ENCODE results near the gene COX8C. TPM values are rescaled to one million over a fixed set of nuclear protein-coding genes. Genes with fewer than 3 reads are reported as not detected.

The COX8C gene
- total RNA-seq, 1 donor from 2014 or later = not detected

- no peak for TF ChIP-seq CTCF (IDR thresholded peaks at IDR 0.05; ENCODE audit: unreplicated experiment)
- no peaks in the 10 kb centered on the region for H3K9me3 Mint-ChIP-seq (ENCODE audit: low read depth)
- peaks cover 8% of the 10 kb centered on the region for H3K4me1 Mint-ChIP-seq (ENCODE audit: low read depth)
- no peaks in the 10 kb centered on the region for H3K27me3 Mint-ChIP-seq
- DNase-seq (ENCODE audit: low spot score, unreplicated experiment) = no peak
- no peak overlapping the region for H3K4me3 Mint-ChIP-seq (ENCODE audit: low read depth)
- H3K27ac Mint-ChIP-seq = no peak overlapping the region
- H3K36me3 Mint-ChIP-seq (ENCODE audit: insufficient read depth) = no peaks in the 10 kb centered on the region
Measured at GRCh38 chr14:93309427-93309966, 37.5 kb upstream of the COX8C start.

GRCh38 chr14:93311082-93311481, 35.9 kb upstream of the COX8C start:
- no peak for DNase-seq (ENCODE audit: low spot score, unreplicated experiment)
- Mint-ChIP-seq H3K27ac (no peak overlapping the region), H3K4me3 (ENCODE audit: low read depth) (no peak overlapping the region), H3K36me3 (ENCODE audit: insufficient read depth) (no peaks in the 10 kb centered on the region), H3K9me3 (ENCODE audit: low read depth) (no peaks in the 10 kb centered on the region), H3K27me3 (no peaks in the 10 kb centered on the region), H3K4me1 (ENCODE audit: low read depth) (peaks cover 6% of the 10 kb centered on the region)
- TF ChIP-seq CTCF (IDR thresholded peaks at IDR 0.05; ENCODE audit: unreplicated experiment) = no peak

- peaks cover 4% of the 10 kb centered on the region for H3K9me3 Mint-ChIP-seq (ENCODE audit: low read depth)
- no peak for TF ChIP-seq CTCF (IDR thresholded peaks at IDR 0.05; ENCODE audit: unreplicated experiment)
Measured at GRCh38 chr14:93315575-93315974, 31.4 kb upstream of the COX8C start.

GRCh38 chr14:93316716-93317115, 30.3 kb upstream of the COX8C start:
- TF ChIP-seq CTCF (IDR thresholded peaks at IDR 0.05; ENCODE audit: unreplicated experiment) = no peak
- no peak for DNase-seq (ENCODE audit: low spot score, unreplicated experiment)
- Mint-ChIP-seq H3K27ac (no peak overlapping the region), H3K9me3 (ENCODE audit: low read depth) (peaks cover 4% of the 10 kb centered on the region), H3K4me1 (ENCODE audit: low read depth) (peaks cover 9% of the 10 kb centered on the region), H3K27me3 (no peaks in the 10 kb centered on the region), H3K4me3 (ENCODE audit: low read depth) (no peak overlapping the region), H3K36me3 (ENCODE audit: insufficient read depth) (peaks cover 6% of the 10 kb centered on the region)

More at GRCh38 chr14:93315575-93315974, 31.4 kb upstream of the COX8C start:
- Mint-ChIP-seq H3K4me1 (ENCODE audit: low read depth) (peaks cover 8% of the 10 kb centered on the region), H3K27ac (no peak overlapping the region), H3K4me3 (ENCODE audit: low read depth) (no peak overlapping the region), H3K27me3 (no peaks in the 10 kb centered on the region), H3K36me3 (ENCODE audit: insufficient read depth) (peaks cover 4% of the 10 kb centered on the region)
- no peak for DNase-seq (ENCODE audit: low spot score, unreplicated experiment)

- H3K27ac Mint-ChIP-seq = no peak overlapping the region
Measured at GRCh38 chr14:93317210-93317874, 29.6 kb upstream of the COX8C start.

More at GRCh38 chr14:93317210-93317874, 29.6 kb upstream of the COX8C start:
- H3K36me3 Mint-ChIP-seq (ENCODE audit: insufficient read depth) = peaks cover 7% of the 10 kb centered on the region
- no peaks in the 10 kb centered on the region for H3K27me3 Mint-ChIP-seq
- no peak for TF ChIP-seq CTCF (IDR thresholded peaks at IDR 0.05; ENCODE audit: unreplicated experiment)
- peaks cover 9% of the 10 kb centered on the region for H3K4me1 Mint-ChIP-seq (ENCODE audit: low read depth)
- DNase-seq (ENCODE audit: low spot score, unreplicated experiment) = no peak
- peaks cover 4% of the 10 kb centered on the region for H3K9me3 Mint-ChIP-seq (ENCODE audit: low read depth)
- H3K4me3 Mint-ChIP-seq (ENCODE audit: low read depth) = no peak overlapping the region

All from progenitor cell of endocrine pancreas (in vitro differentiated cells).